ELR (cell line): ENCODE data around the gene TMCC2.
A peak's percentile ranks its signal among the peaks of the same experiment; 100 is the strongest.

Experiments used
- DNase-seq: peaks from one replicate; pipeline ENCODE4 v3.0.0-alpha.2; 2015; ENCODE audit warnings: low read depth

The TMCC2 gene

GRCh38 chr1:205240569-205240968, 12.8 kb downstream of the TMCC2 start:
- no peak for DNase-seq

GRCh38 chr1:205241366-205242030, 13.8 kb downstream of the TMCC2 start:
- DNase-seq, result no peak

GRCh38 chr1:205243350-205244191, 15.8 kb downstream of the TMCC2 start:
- DNase-seq, result no peak

GRCh38 chr1:205244384-205244783, 16.6 kb downstream of the TMCC2 start:
- no peak for DNase-seq

GRCh38 chr1:205245096-205245495, 17.4 kb downstream of the TMCC2 start:
- no peak for DNase-seq

GRCh38 chr1:205246351-205247119, 18.8 kb downstream of the TMCC2 start:
- DNase-seq, result no peak

- DNase-seq, result no peak
Measured at GRCh38 chr1:205247130-205247921, 19.6 kb downstream of the TMCC2 start.

- no peak for DNase-seq
Measured at GRCh38 chr1:205248793-205249601, 21.3 kb downstream of the TMCC2 start.

GRCh38 chr1:205249651-205250050, 21.9 kb downstream of the TMCC2 start:
- no peak for DNase-seq

GRCh38 chr1:205250699-205251098, 23.0 kb downstream of the TMCC2 start:
- no peak for DNase-seq

GRCh38 chr1:205251576-205251975, 23.8 kb downstream of the TMCC2 start:
- DNase-seq, result peak; percentile 30

- peak; percentile 81 for DNase-seq
Measured at GRCh38 chr1:205255941-205256780, 28.4 kb downstream of the TMCC2 start.

GRCh38 chr1:205256951-205257625, 29.3 kb downstream of the TMCC2 start:
- DNase-seq, result no peak

- DNase-seq, result no peak
Measured at GRCh38 chr1:205257735-205258134, 30.0 kb downstream of the TMCC2 start.

- DNase-seq, result peak; percentile 73
Measured at GRCh38 chr1:205258261-205258691, 30.5 kb downstream of the TMCC2 start.

GRCh38 chr1:205258719-205259118, 31.0 kb downstream of the TMCC2 start:
- DNase-seq, result peak; percentile 87

- DNase-seq, result no peak
Measured at GRCh38 chr1:205259324-205259832, 31.6 kb downstream of the TMCC2 start.

- no peak for DNase-seq
Measured at GRCh38 chr1:205259998-205260397, 32.3 kb downstream of the TMCC2 start.
